Measurements from ENCODE around the gene POLR3H. TPM values are rescaled to one million over a fixed set of nuclear protein-coding genes. Genes with fewer than 3 reads are reported as not detected.
A peak's percentile ranks its signal among the peaks of the same experiment; 100 is the strongest.
"Not testable (repeated sequence)": the region's sequence is repeated elsewhere in the genome, so short reads cannot be mapped to it uniquely, and the experiment has no call there.

The POLR3H gene
- total RNA-seq, 1 donor from 2014 or later: 24.6 TPM

DNA sequence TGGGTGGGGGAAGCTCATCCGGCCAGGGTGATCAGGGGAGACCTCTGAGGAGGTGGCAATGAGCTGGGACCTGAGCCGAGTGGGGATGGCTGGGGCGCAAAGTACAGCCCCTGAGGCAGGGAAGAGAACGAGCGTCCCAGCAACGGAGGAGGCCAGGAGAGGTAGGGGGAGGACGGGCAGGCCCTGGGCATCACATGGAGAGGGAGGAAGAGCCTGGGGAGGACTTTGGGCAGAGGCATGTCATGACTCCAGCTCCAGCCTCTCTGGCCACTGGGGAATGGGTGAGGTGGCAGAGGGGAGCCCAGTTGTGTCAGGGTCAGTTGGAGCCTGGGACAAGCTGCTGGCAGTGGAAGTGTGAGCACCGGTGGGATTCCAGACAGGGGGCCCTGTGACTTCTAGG, 33.8 kb upstream of the POLR3H start:
- Mint-ChIP-seq H3K36me3 (ENCODE audit: unreplicated experiment) (no peaks in the 10 kb centered on the region), H3K9me3 (ENCODE audit: unreplicated experiment) (no peaks in the 10 kb centered on the region), H3K4me1 (ENCODE audit: low read depth, unreplicated experiment) (peaks cover 5% of the 10 kb centered on the region), H3K27ac (ENCODE audit: unreplicated experiment) (no peak overlapping the region), H3K4me3 (ENCODE audit: unreplicated experiment) (no peak overlapping the region), H3K27me3 (ENCODE audit: unreplicated experiment) (peaks cover 5% of the 10 kb centered on the region)
- TF ChIP-seq, protein P1, sequence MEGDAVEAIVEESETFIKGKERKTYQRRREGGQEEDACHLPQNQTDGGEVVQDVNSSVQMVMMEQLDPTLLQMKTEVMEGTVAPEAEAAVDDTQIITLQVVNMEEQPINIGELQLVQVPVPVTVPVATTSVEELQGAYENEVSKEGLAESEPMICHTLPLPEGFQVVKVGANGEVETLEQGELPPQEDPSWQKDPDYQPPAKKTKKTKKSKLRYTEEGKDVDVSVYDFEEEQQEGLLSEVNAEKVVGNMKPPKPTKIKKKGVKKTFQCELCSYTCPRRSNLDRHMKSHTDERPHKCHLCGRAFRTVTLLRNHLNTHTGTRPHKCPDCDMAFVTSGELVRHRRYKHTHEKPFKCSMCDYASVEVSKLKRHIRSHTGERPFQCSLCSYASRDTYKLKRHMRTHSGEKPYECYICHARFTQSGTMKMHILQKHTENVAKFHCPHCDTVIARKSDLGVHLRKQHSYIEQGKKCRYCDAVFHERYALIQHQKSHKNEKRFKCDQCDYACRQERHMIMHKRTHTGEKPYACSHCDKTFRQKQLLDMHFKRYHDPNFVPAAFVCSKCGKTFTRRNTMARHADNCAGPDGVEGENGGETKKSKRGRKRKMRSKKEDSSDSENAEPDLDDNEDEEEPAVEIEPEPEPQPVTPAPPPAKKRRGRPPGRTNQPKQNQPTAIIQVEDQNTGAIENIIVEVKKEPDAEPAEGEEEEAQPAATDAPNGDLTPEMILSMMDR (IDR thresholded peaks at IDR 0.05; ENCODE audit: partially characterized antibody, unreplicated experiment): no peak
- DNase-seq: no peak

DNA sequence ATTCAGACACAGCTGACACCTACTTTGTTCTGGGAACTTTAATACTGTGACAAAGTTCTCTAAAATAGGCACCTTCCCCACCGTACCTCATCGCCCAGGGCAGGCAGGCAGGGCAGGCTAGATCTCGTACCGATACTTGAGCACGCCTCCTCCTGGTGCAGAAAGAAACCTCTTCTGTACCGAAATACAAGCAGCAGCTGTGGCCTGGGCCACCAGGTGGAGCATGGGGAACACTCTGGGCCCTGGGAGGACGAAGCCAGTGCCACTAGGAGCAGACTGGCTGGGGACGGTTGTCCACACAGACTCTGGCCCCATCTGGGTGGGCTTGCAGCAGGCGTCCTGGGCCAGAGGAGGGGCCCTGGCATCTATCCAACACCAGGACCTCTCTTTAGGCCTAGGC, 32.6 kb upstream of the POLR3H start:
- no peak overlapping the region for H3K4me3 Mint-ChIP-seq (ENCODE audit: unreplicated experiment)
- TF ChIP-seq, protein P1 (IDR thresholded peaks at IDR 0.05; ENCODE audit: partially characterized antibody, unreplicated experiment): peak; percentile 39
- peak overlapping the region; percentile 48 for H3K27ac Mint-ChIP-seq (ENCODE audit: unreplicated experiment)
- peak; percentile 71 for DNase-seq
- peaks cover 4% of the 10 kb centered on the region for H3K9me3 Mint-ChIP-seq (ENCODE audit: unreplicated experiment)
- no peaks in the 10 kb centered on the region for H3K36me3 Mint-ChIP-seq (ENCODE audit: unreplicated experiment)
- peaks cover 5% of the 10 kb centered on the region for H3K4me1 Mint-ChIP-seq (ENCODE audit: low read depth, unreplicated experiment)
- H3K27me3 Mint-ChIP-seq (ENCODE audit: unreplicated experiment): peaks cover 4% of the 10 kb centered on the region

DNA sequence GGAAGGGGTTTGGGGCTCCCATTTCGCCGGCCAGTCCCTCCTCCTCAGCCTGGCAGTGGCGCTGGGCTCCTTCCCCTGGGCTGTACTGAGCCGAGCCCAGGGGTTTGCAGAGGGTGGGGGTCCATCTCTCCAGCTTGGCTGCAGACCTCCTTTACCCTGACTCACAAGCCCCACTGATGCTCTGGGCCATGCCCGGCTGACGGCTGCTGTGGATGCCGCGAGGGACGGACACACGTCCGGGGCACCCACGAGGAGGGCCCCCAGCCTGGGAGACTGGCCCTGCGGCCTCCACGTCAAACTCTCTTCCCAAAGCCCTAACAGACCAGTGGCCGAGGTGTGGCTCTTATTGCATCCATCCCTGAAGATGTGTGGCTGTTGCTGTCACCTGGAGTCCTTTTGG, 31.3 kb upstream of the POLR3H start:
- Mint-ChIP-seq H3K9me3 (ENCODE audit: unreplicated experiment) (peaks cover 4% of the 10 kb centered on the region), H3K4me1 (ENCODE audit: low read depth, unreplicated experiment) (peaks cover 5% of the 10 kb centered on the region), H3K27ac (ENCODE audit: unreplicated experiment) (no peak overlapping the region), H3K27me3 (ENCODE audit: unreplicated experiment) (peaks cover 6% of the 10 kb centered on the region), H3K36me3 (ENCODE audit: unreplicated experiment) (no peaks in the 10 kb centered on the region), H3K4me3 (ENCODE audit: unreplicated experiment) (no peak overlapping the region)
- DNase-seq: no peak
- TF ChIP-seq, protein P1 (IDR thresholded peaks at IDR 0.05; ENCODE audit: partially characterized antibody, unreplicated experiment): no peak

DNA sequence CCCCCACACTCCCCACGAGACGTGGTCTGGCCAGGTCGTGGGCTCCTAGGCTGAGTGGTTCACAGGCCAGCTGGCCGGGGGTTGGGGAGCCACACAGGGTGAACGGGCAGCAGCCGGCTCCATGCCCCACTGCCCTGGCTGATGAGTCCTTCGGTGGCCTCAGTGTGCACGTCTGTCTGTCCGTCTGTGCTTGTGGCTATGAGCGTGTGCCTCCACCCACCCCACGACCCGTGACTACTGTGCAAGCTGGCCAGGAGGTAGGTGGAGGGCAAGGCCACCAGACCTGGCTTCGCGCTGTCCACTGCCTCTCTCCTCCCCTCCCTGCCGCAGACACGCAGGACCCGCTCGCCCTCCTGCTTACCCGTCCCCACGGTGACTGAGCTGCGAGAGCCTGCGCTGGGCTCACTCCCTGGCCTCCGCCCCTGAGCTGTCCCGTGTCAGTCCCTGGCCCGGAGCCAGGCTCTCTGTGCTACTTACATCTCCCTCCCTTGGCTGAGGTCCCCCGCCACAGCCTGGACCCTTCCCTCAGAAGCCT, 30.6 kb upstream of the POLR3H start:
- no peak for DNase-seq
- no peak overlapping the region for H3K4me3 Mint-ChIP-seq (ENCODE audit: unreplicated experiment)
- H3K27me3 Mint-ChIP-seq (ENCODE audit: unreplicated experiment): peaks cover 6% of the 10 kb centered on the region
- TF ChIP-seq, protein P1 (IDR thresholded peaks at IDR 0.05; ENCODE audit: partially characterized antibody, unreplicated experiment): no peak
- H3K27ac Mint-ChIP-seq (ENCODE audit: unreplicated experiment): no peak overlapping the region
- H3K36me3 Mint-ChIP-seq (ENCODE audit: unreplicated experiment): no peaks in the 10 kb centered on the region
- peaks cover 5% of the 10 kb centered on the region for H3K4me1 Mint-ChIP-seq (ENCODE audit: low read depth, unreplicated experiment)
- H3K9me3 Mint-ChIP-seq (ENCODE audit: unreplicated experiment): peaks cover 4% of the 10 kb centered on the region

DNA sequence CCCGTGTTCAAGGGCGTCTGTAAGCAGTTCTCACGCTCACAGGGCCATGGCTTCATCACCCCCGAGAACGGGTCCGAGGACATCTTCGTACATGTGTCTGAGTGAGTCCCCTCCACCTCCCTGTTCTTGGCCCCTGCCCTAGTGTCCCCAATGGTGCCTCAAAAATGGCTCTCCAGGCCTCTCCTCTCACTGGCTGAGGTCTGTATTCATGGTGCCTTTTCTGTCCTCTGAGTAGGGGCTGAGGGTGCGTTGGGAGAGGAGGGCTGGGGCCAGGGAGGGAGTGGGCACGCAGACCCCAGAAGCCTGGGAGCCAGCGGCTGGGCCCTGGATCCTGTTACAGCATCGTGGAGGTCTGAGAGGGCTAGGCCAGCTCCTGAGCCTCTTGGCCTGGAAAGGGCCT, 29.4 kb upstream of the POLR3H start:
- Mint-ChIP-seq H3K27me3 (ENCODE audit: unreplicated experiment) (peaks cover 6% of the 10 kb centered on the region), H3K9me3 (ENCODE audit: unreplicated experiment) (peaks cover 7% of the 10 kb centered on the region), H3K27ac (ENCODE audit: unreplicated experiment) (no peak overlapping the region), H3K4me3 (ENCODE audit: unreplicated experiment) (no peak overlapping the region), H3K36me3 (ENCODE audit: unreplicated experiment) (no peaks in the 10 kb centered on the region), H3K4me1 (ENCODE audit: low read depth, unreplicated experiment) (peaks cover 5% of the 10 kb centered on the region)
- DNase-seq: no peak
- TF ChIP-seq, protein P1 (IDR thresholded peaks at IDR 0.05; ENCODE audit: partially characterized antibody, unreplicated experiment): no peak

DNA sequence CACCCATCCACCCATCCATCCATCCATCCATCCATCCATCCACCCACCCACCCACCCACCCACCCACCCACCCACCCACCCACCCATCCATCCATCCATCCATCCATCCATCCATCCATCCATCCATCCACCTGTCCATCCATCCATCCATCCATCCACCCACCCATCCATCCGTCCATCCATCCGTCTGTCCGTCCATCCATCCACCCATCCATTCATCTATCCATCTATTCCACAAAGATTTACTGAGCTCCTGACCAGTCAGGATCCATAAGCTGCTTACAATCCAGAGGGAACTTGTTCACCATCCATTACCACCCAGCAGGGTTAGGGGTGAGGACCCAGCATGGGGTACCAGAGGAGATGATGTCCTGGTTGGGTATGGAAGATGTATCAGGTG, 28.0 kb upstream of the POLR3H start:
- H3K4me3 Mint-ChIP-seq (ENCODE audit: unreplicated experiment); DNase-seq; H3K9me3 Mint-ChIP-seq (ENCODE audit: unreplicated experiment); H3K4me1 Mint-ChIP-seq (ENCODE audit: low read depth, unreplicated experiment); H3K27me3 Mint-ChIP-seq (ENCODE audit: unreplicated experiment); H3K36me3 Mint-ChIP-seq (ENCODE audit: unreplicated experiment); H3K27ac Mint-ChIP-seq (ENCODE audit: unreplicated experiment): not testable (repeated sequence)
